ENCODE data around the gene PMIS2.

Gene PMIS2

DNA sequence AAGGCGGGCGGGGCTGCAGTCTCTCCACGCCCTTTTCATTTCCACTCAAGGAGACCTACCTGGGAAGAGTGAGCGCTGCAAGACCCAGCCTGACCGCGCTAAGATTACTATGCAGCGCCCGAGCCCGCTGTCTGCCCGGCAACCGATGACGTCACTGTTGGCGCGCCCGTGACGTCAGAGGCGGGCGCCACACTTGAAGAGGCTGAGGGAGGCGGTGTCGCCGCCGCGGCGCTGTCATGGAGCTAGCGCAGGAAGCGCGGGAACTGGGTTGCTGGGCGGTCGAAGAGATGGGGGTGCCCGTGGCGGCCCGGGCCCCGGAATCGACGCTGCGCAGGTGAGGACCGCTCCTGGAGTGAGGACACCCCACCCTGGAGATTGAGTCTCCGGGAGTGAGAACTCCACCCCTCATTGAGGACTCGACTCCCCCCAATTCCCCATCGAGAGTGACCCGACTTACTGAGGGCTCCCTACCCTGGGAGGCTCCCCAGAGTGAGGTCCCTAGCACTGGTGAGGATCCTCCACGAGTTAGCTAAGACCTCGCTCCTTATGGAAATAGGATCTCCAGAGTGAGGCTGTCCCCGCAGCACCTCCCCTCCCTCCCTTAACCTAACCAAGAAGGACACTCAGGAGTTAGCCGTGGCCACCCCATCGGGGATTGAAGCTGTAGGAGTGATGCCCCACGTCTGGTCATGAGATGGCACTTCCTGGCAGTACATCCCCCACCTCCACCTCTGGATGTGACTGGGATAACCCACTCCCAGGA, 26.8 kb downstream of the PMIS2 start, which contains the start of gene HAUS5 (continued):
- TF ChIP-seq ZNF148 (tag by site-specific recombination; IDR thresholded peaks at IDR 0.05; ENCODE audit: borderline replicate concordance) = no peak; the same call in 1 of the 2 replicates
- no peak for TF ChIP-seq ZNF555 (tag by site-specific recombination; conservative IDR thresholded peaks at IDR 0.05)
- TF ChIP-seq ZNF341 (tag by site-specific recombination; IDR thresholded peaks at IDR 0.05; ENCODE audit: low read depth) = peak; percentile 97
- TF ChIP-seq OSR2 (tag by site-specific recombination; IDR thresholded peaks at IDR 0.05) = no peak
- TF ChIP-seq ZNF530 (tag by site-specific recombination; IDR thresholded peaks at IDR 0.05; ENCODE audit: low read depth) = no peak
- peak; percentile 100 for TF ChIP-seq ZBTB21 (tag by site-specific recombination; IDR thresholded peaks at IDR 0.05)
- TF ChIP-seq, protein P1, sequence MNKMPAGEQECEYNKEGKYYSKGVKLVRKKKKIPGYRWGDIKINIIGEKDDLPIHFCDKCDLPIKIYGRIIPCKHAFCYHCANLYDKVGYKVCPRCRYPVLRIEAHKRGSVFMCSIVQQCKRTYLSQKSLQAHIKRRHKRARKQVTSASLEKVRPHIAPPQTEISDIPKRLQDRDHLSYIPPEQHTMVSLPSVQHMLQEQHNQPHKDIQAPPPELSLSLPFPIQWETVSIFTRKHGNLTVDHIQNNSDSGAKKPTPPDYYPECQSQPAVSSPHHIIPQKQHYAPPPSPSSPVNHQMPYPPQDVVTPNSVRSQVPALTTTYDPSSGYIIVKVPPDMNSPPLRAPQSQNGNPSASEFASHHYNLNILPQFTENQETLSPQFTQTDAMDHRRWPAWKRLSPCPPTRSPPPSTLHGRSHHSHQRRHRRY (tag by site-specific recombination; IDR thresholded peaks at IDR 0.05) = no peak
- no peak for TF ChIP-seq ZNF549 (tag by site-specific recombination; IDR thresholded peaks at IDR 0.05)
- TF ChIP-seq KLF8 (tag by site-specific recombination; IDR thresholded peaks at IDR 0.05) = peak; percentile 96
- TF ChIP-seq ZBTB7A (tag by site-specific recombination; IDR thresholded peaks at IDR 0.05; ENCODE audit: low read depth) = peak; percentile 91; the same call in 1 of the 2 replicates
- peak; percentile 51 for TF ChIP-seq ZIC2 (tag by site-specific recombination; IDR thresholded peaks at IDR 0.05)

- Histone ChIP-seq H3K4me3 (ENCODE audit: low read depth, low read length) (no peak overlapping the region), H3K36me3 (ENCODE audit: control insufficient read depth in 2 of 2, insufficient read depth in 1 of 2, low read length in 2 of 2) (peaks cover 47 to 50% of the 10 kb centered on the region in 2 experiments), H3K9me3 (ENCODE audit: control insufficient read depth, insufficient read depth, low read depth, low read length) (no peaks in the 10 kb centered on the region; the same call in 1 of the 2 replicates), H3K4me1 (ENCODE audit: control insufficient read depth, insufficient read depth, low read length) (peaks cover 13% of the 10 kb centered on the region), H3K27ac (ENCODE audit: extremely low read depth, low read depth, low read length) (0 out of 2 replicates have a peak overlapping the region, but pooled peaks have one; percentile 16)
- POLR2A ChIA-PET = interaction anchor here (0.7 to 2.3 kb wide), 7 partner anchors 10 to 269 kb away, joined by 3 to 32 read pairs (median 9); partner anchors contain the start of gene COX6B1
- CTCF ChIA-PET = interaction anchor here (0.9 to 2.5 kb wide), 6 partner anchors 9 to 546 kb away, joined by 3 to 22 read pairs (median 8); no protein-coding TSS in a partner anchor
- TF ChIP-seq ZNF416 (tag by site-specific recombination; IDR thresholded peaks at IDR 0.05) = no peak
- TF ChIP-seq ZNF362 (tag by site-specific recombination; IDR thresholded peaks at IDR 0.05) = peak; percentile 85; the same call in 1 of the 2 replicates
- no peak for TF ChIP-seq ZNF513 (tag by site-specific recombination; IDR thresholded peaks at IDR 0.05)
- TF ChIP-seq, protein P2, sequence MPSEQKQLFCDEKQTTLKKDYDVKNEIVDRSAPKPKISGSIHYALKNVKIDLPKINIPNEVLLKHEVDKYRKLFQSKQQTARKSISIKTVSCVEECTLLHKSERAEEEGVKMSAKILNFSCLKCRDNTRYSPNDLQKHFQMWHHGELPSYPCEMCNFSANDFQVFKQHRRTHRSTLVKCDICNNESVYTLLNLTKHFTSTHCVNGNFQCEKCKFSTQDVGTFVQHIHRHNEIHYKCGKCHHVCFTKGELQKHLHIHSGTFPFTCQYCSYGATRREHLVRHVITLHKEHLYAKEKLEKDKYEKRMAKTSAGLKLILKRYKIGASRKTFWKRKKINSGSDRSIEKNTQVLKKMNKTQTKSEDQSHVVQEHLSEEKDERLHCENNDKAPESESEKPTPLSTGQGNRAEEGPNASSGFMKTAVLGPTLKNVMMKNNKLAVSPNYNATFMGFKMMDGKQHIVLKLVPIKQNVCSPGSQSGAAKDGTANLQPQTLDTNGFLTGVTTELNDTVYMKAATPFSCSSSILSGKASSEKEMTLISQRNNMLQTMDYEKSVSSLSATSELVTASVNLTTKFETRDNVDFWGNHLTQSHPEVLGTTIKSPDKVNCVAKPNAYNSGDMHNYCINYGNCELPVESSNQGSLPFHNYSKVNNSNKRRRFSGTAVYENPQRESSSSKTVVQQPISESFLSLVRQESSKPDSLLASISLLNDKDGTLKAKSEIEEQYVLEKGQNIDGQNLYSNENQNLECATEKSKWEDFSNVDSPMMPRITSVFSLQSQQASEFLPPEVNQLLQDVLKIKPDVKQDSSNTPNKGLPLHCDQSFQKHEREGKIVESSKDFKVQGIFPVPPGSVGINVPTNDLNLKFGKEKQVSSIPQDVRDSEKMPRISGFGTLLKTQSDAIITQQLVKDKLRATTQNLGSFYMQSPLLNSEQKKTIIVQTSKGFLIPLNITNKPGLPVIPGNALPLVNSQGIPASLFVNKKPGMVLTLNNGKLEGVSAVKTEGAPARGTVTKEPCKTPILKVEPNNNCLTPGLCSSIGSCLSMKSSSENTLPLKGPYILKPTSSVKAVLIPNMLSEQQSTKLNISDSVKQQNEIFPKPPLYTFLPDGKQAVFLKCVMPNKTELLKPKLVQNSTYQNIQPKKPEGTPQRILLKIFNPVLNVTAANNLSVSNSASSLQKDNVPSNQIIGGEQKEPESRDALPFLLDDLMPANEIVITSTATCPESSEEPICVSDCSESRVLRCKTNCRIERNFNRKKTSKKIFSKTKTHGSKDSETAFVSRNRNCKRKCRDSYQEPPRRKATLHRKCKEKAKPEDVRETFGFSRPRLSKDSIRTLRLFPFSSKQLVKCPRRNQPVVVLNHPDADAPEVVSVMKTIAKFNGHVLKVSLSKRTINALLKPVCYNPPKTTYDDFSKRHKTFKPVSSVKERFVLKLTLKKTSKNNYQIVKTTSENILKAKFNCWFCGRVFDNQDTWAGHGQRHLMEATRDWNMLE (tag by site-specific recombination; conservative IDR thresholded peaks at IDR 0.05; ENCODE audit: low read depth) = no peak
- no peak for TF ChIP-seq ZSCAN16 (tag by site-specific recombination; IDR thresholded peaks at IDR 0.05)
- TF ChIP-seq PBX3 (CRISPR knock-in tag; IDR thresholded peaks at IDR 0.05) = no peak
- TF ChIP-seq ZNF146 (tag by site-specific recombination; IDR thresholded peaks at IDR 0.05) = 0 out of 2 replicates have a peak, but pooled peaks have one; percentile 1
- TF ChIP-seq, protein P3, sequence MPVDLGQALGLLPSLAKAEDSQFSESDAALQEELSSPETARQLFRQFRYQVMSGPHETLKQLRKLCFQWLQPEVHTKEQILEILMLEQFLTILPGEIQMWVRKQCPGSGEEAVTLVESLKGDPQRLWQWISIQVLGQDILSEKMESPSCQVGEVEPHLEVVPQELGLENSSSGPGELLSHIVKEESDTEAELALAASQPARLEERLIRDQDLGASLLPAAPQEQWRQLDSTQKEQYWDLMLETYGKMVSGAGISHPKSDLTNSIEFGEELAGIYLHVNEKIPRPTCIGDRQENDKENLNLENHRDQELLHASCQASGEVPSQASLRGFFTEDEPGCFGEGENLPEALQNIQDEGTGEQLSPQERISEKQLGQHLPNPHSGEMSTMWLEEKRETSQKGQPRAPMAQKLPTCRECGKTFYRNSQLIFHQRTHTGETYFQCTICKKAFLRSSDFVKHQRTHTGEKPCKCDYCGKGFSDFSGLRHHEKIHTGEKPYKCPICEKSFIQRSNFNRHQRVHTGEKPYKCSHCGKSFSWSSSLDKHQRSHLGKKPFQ (tag by site-specific recombination; IDR thresholded peaks at IDR 0.05) = no peak
Observed at GRCh38 chr19:35613574-35613973, 27.6 kb downstream of the PMIS2 start.
